ENCODE results near the gene DOCK9. TPM values are rescaled to one million over a fixed set of nuclear protein-coding genes. Genes with fewer than 3 reads are reported as not detected.
A peak's percentile ranks its signal among the peaks of the same experiment; 100 is the strongest.

Gene DOCK9
- total and polyA plus RNA-seq, 7 donors: 13.8 to 39.5 (median 19.9) TPM

DNA sequence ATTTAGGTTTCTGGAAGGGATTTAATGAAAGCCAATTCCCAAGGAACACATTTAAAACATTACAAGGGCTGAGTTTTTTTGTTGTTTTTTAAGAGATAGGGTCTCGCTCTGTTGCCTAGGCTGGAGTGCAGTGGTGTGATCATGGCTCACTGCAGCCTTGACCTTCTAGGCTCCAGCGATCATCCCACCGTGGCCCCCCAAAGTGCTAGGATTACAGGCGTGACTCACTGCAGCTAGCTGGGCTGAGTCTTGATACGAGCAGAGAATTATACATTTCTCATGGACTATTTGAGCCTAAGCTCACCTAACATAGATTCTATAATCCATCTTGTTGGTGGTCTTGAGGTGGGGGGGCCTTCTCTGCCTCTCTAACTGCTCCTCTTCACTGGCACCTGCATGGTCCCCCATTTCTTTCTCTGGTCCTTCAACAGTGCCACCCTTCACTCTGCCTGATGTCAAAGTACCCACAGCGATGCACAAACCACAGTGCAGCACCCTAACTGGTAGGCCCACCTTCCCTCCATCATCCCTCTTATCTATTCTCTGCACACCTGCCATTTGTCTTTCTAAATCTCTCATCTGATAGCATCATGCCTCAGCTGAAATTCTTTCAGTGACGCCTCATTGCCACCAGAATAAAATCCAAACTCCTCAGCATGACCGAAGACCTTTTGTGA, 37.4 kb downstream of the DOCK9 start:
- Histone ChIP-seq H3K36me3 (ENCODE audit: insufficient read depth in 1 of 2, low read depth in 1 of 2) (no peaks in the 10 kb centered on the region), H3K4me1 (no peaks in the 10 kb centered on the region), H3K27me3 (ENCODE audit: insufficient read depth in 3 of 3, low read length in 2 of 3) (no peaks in the 10 kb centered on the region), H3K9me3 (no peaks in the 10 kb centered on the region), H3K4me3 (no peak overlapping the region), H3K27ac (no peak overlapping the region)
- TF ChIP-seq, protein P1, sequence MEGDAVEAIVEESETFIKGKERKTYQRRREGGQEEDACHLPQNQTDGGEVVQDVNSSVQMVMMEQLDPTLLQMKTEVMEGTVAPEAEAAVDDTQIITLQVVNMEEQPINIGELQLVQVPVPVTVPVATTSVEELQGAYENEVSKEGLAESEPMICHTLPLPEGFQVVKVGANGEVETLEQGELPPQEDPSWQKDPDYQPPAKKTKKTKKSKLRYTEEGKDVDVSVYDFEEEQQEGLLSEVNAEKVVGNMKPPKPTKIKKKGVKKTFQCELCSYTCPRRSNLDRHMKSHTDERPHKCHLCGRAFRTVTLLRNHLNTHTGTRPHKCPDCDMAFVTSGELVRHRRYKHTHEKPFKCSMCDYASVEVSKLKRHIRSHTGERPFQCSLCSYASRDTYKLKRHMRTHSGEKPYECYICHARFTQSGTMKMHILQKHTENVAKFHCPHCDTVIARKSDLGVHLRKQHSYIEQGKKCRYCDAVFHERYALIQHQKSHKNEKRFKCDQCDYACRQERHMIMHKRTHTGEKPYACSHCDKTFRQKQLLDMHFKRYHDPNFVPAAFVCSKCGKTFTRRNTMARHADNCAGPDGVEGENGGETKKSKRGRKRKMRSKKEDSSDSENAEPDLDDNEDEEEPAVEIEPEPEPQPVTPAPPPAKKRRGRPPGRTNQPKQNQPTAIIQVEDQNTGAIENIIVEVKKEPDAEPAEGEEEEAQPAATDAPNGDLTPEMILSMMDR (IDR thresholded peaks at IDR 0.05): no peak
- DNase-seq (no peak), ATAC-seq (no peak)
- intact Hi-C loops (cut with DNase I): no loop called here
- WGBS, 3 donors: 64 to 75% (median 71%) methylated on average over 8 of the region's 8 CpGs

DNA sequence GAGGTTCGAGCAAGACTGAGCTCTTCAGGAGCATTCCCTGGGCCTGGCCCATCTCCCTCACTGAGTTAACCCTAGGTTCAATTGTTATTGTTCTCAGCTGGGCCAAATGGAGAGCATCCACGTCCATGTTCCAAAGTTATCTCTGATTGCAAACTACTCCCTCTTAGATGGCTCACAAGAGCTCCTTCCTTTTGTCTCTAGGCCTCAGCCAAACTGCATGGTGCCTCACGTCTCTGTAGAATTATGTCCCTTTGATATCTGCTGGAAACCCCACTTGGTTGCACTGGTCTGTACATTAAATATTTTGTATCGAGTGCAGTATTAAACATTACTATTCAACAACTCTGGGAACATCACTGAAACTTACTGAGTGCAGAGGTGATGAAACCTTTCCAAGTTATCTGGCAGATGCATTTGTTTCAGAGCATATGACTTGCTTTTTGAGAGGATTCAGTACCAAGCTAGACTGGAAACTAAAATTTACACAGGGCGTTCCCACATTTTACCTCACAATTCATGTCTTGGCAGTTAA, 38.1 kb downstream of the DOCK9 start:
- Histone ChIP-seq H3K4me3 (no peak overlapping the region), H3K9me3 (no peaks in the 10 kb centered on the region), H3K27me3 (ENCODE audit: insufficient read depth in 3 of 3, low read length in 2 of 3) (no peaks in the 10 kb centered on the region), H3K4me1 (no peaks in the 10 kb centered on the region), H3K27ac (no peak overlapping the region), H3K36me3 (ENCODE audit: insufficient read depth in 1 of 2, low read depth in 1 of 2) (no peaks in the 10 kb centered on the region)
- 42 to 45% (median 45%) methylated on average over 5 of the region's 5 CpGs for WGBS, 3 donors
- ATAC-seq (peak in 1 of 4 donors; percentile 40), DNase-seq (no peak)
- TF ChIP-seq, protein P1 (IDR thresholded peaks at IDR 0.05): no peak
- intact Hi-C loops (cut with DNase I): no loop called here

DNA sequence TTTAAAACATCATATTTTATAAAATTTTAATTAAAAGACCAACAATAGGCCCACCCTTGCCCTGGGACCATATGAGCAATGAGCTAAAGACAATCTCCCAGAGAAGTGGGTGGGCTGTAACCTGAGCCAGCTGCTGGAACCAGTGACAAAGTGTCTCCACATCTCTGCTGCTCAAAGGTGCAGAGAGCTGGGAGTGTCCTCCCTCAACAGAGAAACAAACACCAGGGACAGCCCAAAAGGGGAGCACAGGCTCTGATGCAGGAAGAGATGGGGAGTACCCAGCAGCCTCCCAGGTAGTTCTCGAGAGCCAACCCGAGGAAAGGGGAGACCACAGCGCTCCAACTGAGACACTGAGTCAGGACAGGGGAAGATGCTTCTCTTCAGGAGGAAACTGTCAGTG, 39.1 kb downstream of the DOCK9 start:
- Histone ChIP-seq H3K4me3 (no peak overlapping the region), H3K27ac (no peak overlapping the region), H3K9me3 (peaks cover 5% of the 10 kb centered on the region), H3K4me1 (no peaks in the 10 kb centered on the region), H3K36me3 (ENCODE audit: insufficient read depth in 1 of 2, low read depth in 1 of 2) (no peaks in the 10 kb centered on the region), H3K27me3 (ENCODE audit: insufficient read depth in 3 of 3, low read length in 2 of 3) (no peaks in the 10 kb centered on the region)
- ATAC-seq (no peak), DNase-seq (no peak)
- intact Hi-C loops (cut with DNase I): no loop called here
- TF ChIP-seq, protein P1 (IDR thresholded peaks at IDR 0.05): no peak
- 68 to 83% (median 81%) methylated on average over 3 of the region's 3 CpGs for WGBS, 3 donors

DNA sequence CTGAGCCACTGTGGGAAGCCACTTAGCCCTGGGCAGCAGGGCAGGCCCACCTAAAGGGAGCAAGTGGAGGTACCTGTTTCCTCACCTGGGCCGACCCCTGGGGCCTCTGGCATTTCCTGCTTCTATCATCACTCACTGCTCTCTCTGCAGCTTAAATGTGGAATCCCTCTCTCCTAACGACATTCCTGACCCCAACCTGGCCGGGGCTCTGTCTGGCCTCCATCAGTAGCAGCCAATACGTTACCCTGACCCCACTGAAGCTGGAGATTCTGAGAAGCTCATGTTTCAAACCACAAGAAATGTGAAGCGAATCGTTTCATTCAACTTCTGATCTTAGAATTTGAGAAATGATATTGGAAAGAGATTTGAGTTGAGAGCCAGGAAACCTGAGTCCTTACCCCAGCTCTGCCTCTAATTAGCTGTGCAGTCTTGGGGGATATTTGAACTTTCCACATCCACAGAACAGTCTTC, 39.9 kb downstream of the DOCK9 start:
- H3K4me1 ChIP-seq: no peaks in the 10 kb centered on the region
- 24 to 53% (median 36%) methylated on average over 6 of the region's 6 CpGs for WGBS, 3 donors
- intact Hi-C loops (cut with DNase I): no loop called here

More for the DNA sequence above, 39.9 kb downstream of the DOCK9 start:
- no peak for DNase-seq
- H3K27ac ChIP-seq: no peak overlapping the region
- H3K9me3 ChIP-seq: peaks cover 5% of the 10 kb centered on the region
- TF ChIP-seq, protein P1 (IDR thresholded peaks at IDR 0.05): no peak
- ATAC-seq: no peak
- H3K27me3 ChIP-seq (ENCODE audit: insufficient read depth in 3 of 3, low read length in 2 of 3): no peaks in the 10 kb centered on the region
- no peak overlapping the region for H3K4me3 ChIP-seq
- no peaks in the 10 kb centered on the region for H3K36me3 ChIP-seq (ENCODE audit: insufficient read depth in 1 of 2, low read depth in 1 of 2)
